ENCODE data around the gene KCNJ6.

Gene KCNJ6

GRCh38 chr21:37868446-37869295 lies 47.6 kb downstream of the KCNJ6 start:
- TF ChIP-seq EZH2phosphoT487 (conservative IDR thresholded peaks at IDR 0.05; ENCODE audit: low read length) (no peak), CTCF (IDR thresholded peaks at IDR 0.05; ENCODE audit: insufficient read depth, low read length, poor library complexity, severe bottlenecking) (no peak)
- Histone ChIP-seq H3K27me3 (ENCODE audit: low read length) (peaks cover 2% of the 10 kb centered on the region; the same call in 1 of the 2 replicates), H3K9ac (ENCODE audit: low read length) (no peak overlapping the region)

GRCh38 chr21:37866027-37866426 lies 50.2 kb downstream of the KCNJ6 start:
- no peaks in the 10 kb centered on the region for H3K9me2 ChIP-seq (replicated peaks; ENCODE audit: insufficient read depth, low read length)
- H3K36me3 ChIP-seq (ENCODE audit: low read length) = no peaks in the 10 kb centered on the region
- H3K4me3 ChIP-seq (ENCODE audit: insufficient read depth, low read length, poor library complexity, severe bottlenecking) = no peak overlapping the region
- H3K9ac ChIP-seq (ENCODE audit: low read length) = no peak overlapping the region
- no peak overlapping the region for H2AFZ ChIP-seq (ENCODE audit: low read depth, low read length, severe bottlenecking)
- no peaks in the 10 kb centered on the region for H3F3A ChIP-seq (ENCODE audit: insufficient read depth)
- H3K79me2 ChIP-seq (ENCODE audit: insufficient read depth, low read length) = no peaks in the 10 kb centered on the region
- 0 out of 2 replicates have a peak, but pooled peaks cover 3% of the 10 kb centered on the region for H3K27me3 ChIP-seq (ENCODE audit: low read length)
- no peaks in the 10 kb centered on the region for H4K20me1 ChIP-seq (ENCODE audit: low read depth, low read length)
- TF ChIP-seq EZH2phosphoT487 (conservative IDR thresholded peaks at IDR 0.05; ENCODE audit: low read length) (no peak), CTCF (IDR thresholded peaks at IDR 0.05; ENCODE audit: insufficient read depth, low read length, poor library complexity, severe bottlenecking) (no peak)
- no peaks in the 10 kb centered on the region for H3K9me3 ChIP-seq (ENCODE audit: insufficient read depth, low read length)
- H3K27ac ChIP-seq (ENCODE audit: low read depth, low read length) = no peak overlapping the region
- no peak overlapping the region for H3K4me2 ChIP-seq (ENCODE audit: low read depth, low read length, poor library complexity, severe bottlenecking)

More at GRCh38 chr21:37868446-37869295, 47.6 kb downstream of the KCNJ6 start:
- H4K20me1 ChIP-seq (ENCODE audit: low read depth, low read length) = no peaks in the 10 kb centered on the region
- no peaks in the 10 kb centered on the region for H3K9me3 ChIP-seq (ENCODE audit: insufficient read depth, low read length)
- H3K4me2 ChIP-seq (ENCODE audit: low read depth, low read length, poor library complexity, severe bottlenecking) = no peak overlapping the region
- no peaks in the 10 kb centered on the region for H3K9me2 ChIP-seq (replicated peaks; ENCODE audit: insufficient read depth, low read length)
- H3K79me2 ChIP-seq (ENCODE audit: insufficient read depth, low read length) = no peaks in the 10 kb centered on the region
- H2AFZ ChIP-seq (ENCODE audit: low read depth, low read length, severe bottlenecking) = no peak overlapping the region
- H3K27ac ChIP-seq (ENCODE audit: low read depth, low read length) = no peak overlapping the region
- H3K4me3 ChIP-seq (ENCODE audit: insufficient read depth, low read length, poor library complexity, severe bottlenecking) = no peak overlapping the region
- no peaks in the 10 kb centered on the region for H3K36me3 ChIP-seq (ENCODE audit: low read length)
- H3F3A ChIP-seq (ENCODE audit: insufficient read depth) = no peaks in the 10 kb centered on the region

- no peak overlapping the region for H3K4me2 ChIP-seq (ENCODE audit: low read depth, low read length, poor library complexity, severe bottlenecking)
- TF ChIP-seq CTCF (IDR thresholded peaks at IDR 0.05; ENCODE audit: insufficient read depth, low read length, poor library complexity, severe bottlenecking) (no peak), EZH2phosphoT487 (conservative IDR thresholded peaks at IDR 0.05; ENCODE audit: low read length) (no peak)
- H3K9me3 ChIP-seq (ENCODE audit: insufficient read depth, low read length) = no peaks in the 10 kb centered on the region
- no peak overlapping the region for H3K27ac ChIP-seq (ENCODE audit: low read depth, low read length)
- no peaks in the 10 kb centered on the region for H3K79me2 ChIP-seq (ENCODE audit: insufficient read depth, low read length)
- no peak overlapping the region for H3K9ac ChIP-seq (ENCODE audit: low read length)
- H3K9me2 ChIP-seq (replicated peaks; ENCODE audit: insufficient read depth, low read length) = no peaks in the 10 kb centered on the region
- H4K20me1 ChIP-seq (ENCODE audit: low read depth, low read length) = no peaks in the 10 kb centered on the region
- H3K36me3 ChIP-seq (ENCODE audit: low read length) = no peaks in the 10 kb centered on the region
- no peaks in the 10 kb centered on the region for H3F3A ChIP-seq (ENCODE audit: insufficient read depth)
- 0 out of 2 replicates have a peak, but pooled peaks cover 3% of the 10 kb centered on the region for H3K27me3 ChIP-seq (ENCODE audit: low read length)
- H3K4me3 ChIP-seq (ENCODE audit: insufficient read depth, low read length, poor library complexity, severe bottlenecking) = no peak overlapping the region
- no peak overlapping the region for H2AFZ ChIP-seq (ENCODE audit: low read depth, low read length, severe bottlenecking)
Observed at GRCh38 chr21:37865156-37865555, 51.1 kb downstream of the KCNJ6 start.

Data from SU-DHL-6 (cell line).